GM19438 (cell line): ENCODE data around the gene SMARCE1.

ENCODE experiments used
- ATAC-seq: cut with Tn5 transposase; IDR thresholded peaks from one replicate; pipeline ENCODE4 v1.9.1; 2021; ENCODE audit warnings: low read depth; ENCODE audit not compliant: unreplicated experiment

The SMARCE1 gene

GRCh38 chr17:40613467-40614154 is 34.0 kb downstream of the SMARCE1 start:
- ATAC-seq = no peak

GRCh38 chr17:40612599-40613244 is 34.9 kb downstream of the SMARCE1 start:
- ATAC-seq = no peak

- no peak for ATAC-seq
These were observed 35.7 kb downstream of the SMARCE1 start for GRCh38 chr17:40611840-40612474.

GRCh38 chr17:40610359-40610758 is 37.3 kb downstream of the SMARCE1 start:
- ATAC-seq = no peak

GRCh38 chr17:40608061-40608581 is 39.5 kb downstream of the SMARCE1 start:
- ATAC-seq = no peak

GRCh38 chr17:40607641-40608040 is 40.0 kb downstream of the SMARCE1 start:
- ATAC-seq = no peak

- no peak for ATAC-seq
These were observed 40.9 kb downstream of the SMARCE1 start for GRCh38 chr17:40606548-40607353.

GRCh38 chr17:40605306-40605705 is 42.3 kb downstream of the SMARCE1 start:
- no peak for ATAC-seq

- ATAC-seq = no peak
These were observed 43.1 kb downstream of the SMARCE1 start for GRCh38 chr17:40604327-40605080.

GRCh38 chr17:40602445-40603443 is 44.9 kb downstream of the SMARCE1 start:
- ATAC-seq = no peak

- no peak for ATAC-seq
These were observed 47.1 kb downstream of the SMARCE1 start for GRCh38 chr17:40600486-40601046.

- ATAC-seq = no peak
These were observed 48.2 kb downstream of the SMARCE1 start for GRCh38 chr17:40599468-40599763.

GRCh38 chr17:40598619-40599467 is 48.8 kb downstream of the SMARCE1 start:
- ATAC-seq = peak; percentile 62

GRCh38 chr17:40598301-40598618 is 49.4 kb downstream of the SMARCE1 start:
- no peak for ATAC-seq

GRCh38 chr17:40597556-40598300 is 49.9 kb downstream of the SMARCE1 start:
- no peak for ATAC-seq

- ATAC-seq = no peak
These were observed 50.5 kb downstream of the SMARCE1 start for GRCh38 chr17:40597156-40597555.

- ATAC-seq = no peak
These were observed 51.2 kb downstream of the SMARCE1 start for GRCh38 chr17:40596261-40596919.
